Adrenal gland (tissue), 12 donors: ENCODE measurements around the gene C1RL. TPM values are rescaled to one million over a fixed set of nuclear protein-coding genes. Genes with fewer than 3 reads are reported as not detected.
"Not testable (repeated sequence)": the region's sequence is repeated elsewhere in the genome, so short reads cannot be mapped to it uniquely, and the experiment has no call there.

Experiments used
- DNase-seq, 7 donors: peaks; one replicate each; pipeline ENCODE4 v3.0.0-alpha.2; 2019 to 2020
- H3K27ac ChIP-seq, 5 donors: fragments of 200-600 bp; sonication (generic) in 4 of 5; 1 replicate in 3 of 5; 2 replicates in 2 of 5; pipeline versions ENCODE4 v1.5.1 to v1.8.0; 2016 to 2020; ENCODE audit warnings: mild to moderate bottlenecking in 1 of 5
- H3K27me3 ChIP-seq: fragments of 200-600 bp; 2 replicates; pipeline ENCODE4 v1.8.0; 2021
- H3K36me3 ChIP-seq, 2 donors: fragments of 200-600 bp; replicated peaks in 1 of 2; 1 replicate in 1 of 2; 2 replicates in 1 of 2; pipeline versions ENCODE4 v1.5.1 to v1.8.0; 2018 to 2022
- H3K4me1 ChIP-seq, 2 donors: fragments of 200-600 bp; replicated peaks in 1 of 2; 1 replicate in 1 of 2; 2 replicates in 1 of 2; pipeline versions ENCODE4 v1.5.1 to v1.8.0; 2018 to 2021
- H3K4me3 ChIP-seq, 4 donors: fragments of 200-600 bp; sonication (generic) in 3 of 4; one replicate each; pipeline ENCODE4 v1.5.1; 2016 to 2018
- H3K9me3 ChIP-seq, 3 donors: fragments of 200-600 bp; sonication (generic) in 1 of 3; replicated peaks in 1 of 3; 1 replicate in 2 of 3; 2 replicates in 1 of 3; pipeline versions ENCODE4 v1.5.1 to v1.8.0; 2016 to 2021
- CTCF ChIP-seq, 6 experiments: fragments of 450-650 bp in 4 of 6; fragments of 200-600 bp in 2 of 6; sonication (generic) in 1 of 6; IDR thresholded peaks; 1 replicate in 5 of 6; 2 replicates in 1 of 6; pipeline versions ENCODE4 v1.5.1 to v1.8.0; 2016 to 2021; ENCODE audit warnings: antibody characterized with exemption in 6 of 6, mild to moderate bottlenecking in 2 of 6, moderate library complexity in 1 of 6
- POLR2A ChIP-seq, 2 donors: fragments of 450-650 bp; IDR thresholded peaks; one replicate each; pipeline ENCODE4 v1.6.1; 2017; ENCODE audit warnings: antibody characterized with exemption in 2 of 2, mild to moderate bottlenecking in 2 of 2, moderate library complexity in 1 of 2
- WGBS, 4 donors: extraction: QIAGEN DNeasy Blood & Tissue Kit in 2 of 4; methylation state at CpG; one replicate each; pipeline versions ENCODE4 v1.1.5 to v1.1.7; 2013 to 2017; 5-methylcytosine and 5-hydroxymethylcytosine counted together
- intact Hi-C, 2 donors: fragments of 100-400 bp; cut with DNase I; formaldehyde crosslinking; loops; one replicate each; pipeline versions ENCODE4 v1.14.1 to v1.15.0; 2022 to 2023
- polyA plus RNA-seq, 3 donors: library from polyadenylated mRNA; stranded (reverse); fragments of 200-250 nt in 2 of 3; fragments of 350-450 nt in 1 of 3; fragmentation: Illumina TruSeq in 1 of 3; extraction: RNeasy Lipid Tissue Mini Kit (QIAGEN cat#74804) in 1 of 3; gene quantifications; one replicate each; pipeline ENCODE4 v1.2.3, GENCODE V29; 2013 to 2014
- total RNA-seq, 9 donors: library from RNA; depleted of rRNA in 4 of 9; stranded (reverse); fragments of >200 nt in 4 of 9; fragments of 120-200 nt in 1 of 9; fragmentation: NEBNext Ultra II Directional in 1 of 9; extraction: Animal tissue kit (Norgen Biotek cat#: 25700) in 1 of 9; gene quantifications; one replicate each; pipeline versions ENCODE4 v1.1.0 to v1.2.4, GENCODE V29; 2013 to 2023
- donor health status: healthy with polysubstance abuse.
- donor health status: Bipolar disorder and iron deficiency.
- donor health status: DM: yes; HTN: yes; CAD: no.
- donor health status: DM: no; HTN: no; CAD: no.
- donor health status: DM: no; HTN: no; CAD: no.
- donor health status: DM: yes; HTN: yes; CAD: no.

The C1RL gene
- total and polyA plus RNA-seq, 12 donors = 33.3 to 407 (median 157) TPM

- no peak for DNase-seq
- H3K36me3 ChIP-seq = no peaks in the 10 kb centered on the region
- no peak overlapping the region for H3K27ac ChIP-seq
- 79 to 91% (median 88%) methylated on average over 5 of the region's 5 CpGs for WGBS, 4 donors
- no peaks in the 10 kb centered on the region for H3K27me3 ChIP-seq
- peaks cover 0 to 38% of the 10 kb centered on the region in 2 donors for H3K4me1 ChIP-seq
- intact Hi-C loops = loop anchor here (10.0 kb wide), 2 partner anchors 146 to 156 kb away; partner anchors contain the start of gene PTPN6 (in 1 of the 2)
- TF ChIP-seq POLR2A (IDR thresholded peaks at IDR 0.05) = no peak
- no peak for TF ChIP-seq CTCF (IDR thresholded peaks at IDR 0.05)
- no peaks in the 10 kb centered on the region for H3K9me3 ChIP-seq
- no peak overlapping the region for H3K4me3 ChIP-seq
Measured at GRCh38 chr12:7110661-7111060, 1.6 kb upstream of the C1RL start.

GRCh38 chr12:7109572-7109920, 532 bp upstream of the C1RL start:
- TF ChIP-seq CTCF (IDR thresholded peaks at IDR 0.05) = no peak
- TF ChIP-seq POLR2A (IDR thresholded peaks at IDR 0.05) = no peak
- peaks cover 0 to 42% of the 10 kb centered on the region in 2 donors for H3K4me1 ChIP-seq
- H3K27ac ChIP-seq = peak overlapping the region in 4 of 5 donors; percentile 1 to 98 (median 92)
- H3K27me3 ChIP-seq = no peaks in the 10 kb centered on the region
- H3K4me3 ChIP-seq = peak overlapping the region in 1 of 4 donors; percentile 74
- H3K36me3 ChIP-seq = peaks cover 0 to 3% of the 10 kb centered on the region in 2 donors
- intact Hi-C loops = no loop called here
- 59 to 61% (median 60%) methylated on average over 5 of the region's 5 CpGs for WGBS, 4 donors
- H3K9me3 ChIP-seq = no peaks in the 10 kb centered on the region
- DNase-seq = no peak

- Histone ChIP-seq H3K9me3 (no peaks in the 10 kb centered on the region), H3K27ac (peak overlapping the region; percentile 84 to 98 (median 98)), H3K4me1 (peaks cover 0 to 38% of the 10 kb centered on the region in 2 donors), H3K4me3 (peak overlapping the region in 3 of 4 donors; percentile 35 to 92 (median 74)), H3K27me3 (no peaks in the 10 kb centered on the region), H3K36me3 (peaks cover 0 to 10% of the 10 kb centered on the region in 2 donors)
- intact Hi-C loops = no loop called here
- TF ChIP-seq CTCF (IDR thresholded peaks at IDR 0.05) (no peak), POLR2A (IDR thresholded peaks at IDR 0.05) (peak; percentile 38 to 50)
- 11 to 22% (median 18%) methylated on average over 18 to 30 of the region's 30 CpGs for WGBS, 4 donors
- peak; percentile 54 to 81 (median 76) for DNase-seq
Measured at GRCh38 chr12:7108003-7108795, 815 bp downstream of the C1RL start.

GRCh38 chr12:7107636-7108002, 1.4 kb downstream of the C1RL start:
- DNase-seq = no peak
- TF ChIP-seq CTCF (IDR thresholded peaks at IDR 0.05) = no peak
- no peak for TF ChIP-seq POLR2A (IDR thresholded peaks at IDR 0.05)
- Histone ChIP-seq H3K27ac (peak overlapping the region; percentile 84 to 98 (median 98)), H3K27me3 (no peaks in the 10 kb centered on the region), H3K9me3 (no peaks in the 10 kb centered on the region), H3K4me1 (peaks cover 0 to 33% of the 10 kb centered on the region in 2 donors), H3K4me3 (peak overlapping the region in 3 of 4 donors; percentile 35 to 92 (median 74)), H3K36me3 (peaks cover 0 to 10% of the 10 kb centered on the region in 2 donors)
- intact Hi-C loops = no loop called here
- WGBS, 4 donors = 32 to 43% (median 37%) methylated on average over 3 of the region's 3 CpGs

GRCh38 chr12:7107181-7107580, 1.8 kb downstream of the C1RL start:
- H3K27me3 ChIP-seq, H3K9me3 ChIP-seq, DNase-seq, intact Hi-C loops: not testable (repeated sequence)
- Histone ChIP-seq H3K4me1 (peaks cover 0 to 36% of the 10 kb centered on the region in 2 donors), H3K27ac (peak overlapping the region in 2 of 5 donors; percentile 16 to 98), H3K36me3 (peaks cover 0 to 10% of the 10 kb centered on the region in 2 donors), H3K4me3 (peak overlapping the region in 1 of 4 donors; percentile 74)
- 96 to 100% (median 98%) methylated on average over 5 of the region's 5 CpGs for WGBS, 4 donors
